ENCODE measurements around the gene CRNKL1.

CRNKL1 gene

GRCh38 chr20:20094410-20094809 lies 42.1 kb upstream of the CRNKL1 start:
- H3K27me3 ChIP-seq (ENCODE audit: control insufficient read depth, insufficient read depth, low read length): no peaks in the 10 kb centered on the region
- no peak overlapping the region for H2AFZ ChIP-seq
- H3K4me1 ChIP-seq: no peaks in the 10 kb centered on the region
- no peak for TF ChIP-seq CTCF (IDR thresholded peaks at IDR 0.05)
- no peak overlapping the region for H3K27ac ChIP-seq
- H3K36me3 ChIP-seq (ENCODE audit: control insufficient read depth, insufficient read depth, low read length): no peaks in the 10 kb centered on the region
- H3K9me3 ChIP-seq (ENCODE audit: control insufficient read depth, low read length): no peaks in the 10 kb centered on the region
- no peak overlapping the region for H3K9ac ChIP-seq
- H3K4me2 ChIP-seq (ENCODE audit: low read length): no peak overlapping the region
- H3K4me3 ChIP-seq (ENCODE audit: low read depth, low read length): no peak overlapping the region
- H3K79me2 ChIP-seq: no peaks in the 10 kb centered on the region

GRCh38 chr20:20092827-20093226 lies 40.6 kb upstream of the CRNKL1 start:
- Histone ChIP-seq H3K9me3 (ENCODE audit: control insufficient read depth, low read length) (no peaks in the 10 kb centered on the region), H2AFZ (no peak overlapping the region), H3K27me3 (ENCODE audit: control insufficient read depth, insufficient read depth, low read length) (no peaks in the 10 kb centered on the region), H3K4me3 (ENCODE audit: low read depth, low read length) (no peak overlapping the region), H3K79me2 (no peaks in the 10 kb centered on the region), H3K9ac (no peak overlapping the region), H3K4me1 (no peaks in the 10 kb centered on the region), H3K4me2 (ENCODE audit: low read length) (no peak overlapping the region), H3K27ac (no peak overlapping the region), H3K36me3 (ENCODE audit: control insufficient read depth, insufficient read depth, low read length) (no peaks in the 10 kb centered on the region)
- no peak for TF ChIP-seq CTCF (IDR thresholded peaks at IDR 0.05)

- Histone ChIP-seq H3K4me2 (ENCODE audit: low read length) (no peak overlapping the region), H3K27ac (no peak overlapping the region), H3K4me3 (ENCODE audit: low read depth, low read length) (no peak overlapping the region), H3K79me2 (no peaks in the 10 kb centered on the region), H3K9me3 (ENCODE audit: control insufficient read depth, low read length) (no peaks in the 10 kb centered on the region), H3K9ac (no peak overlapping the region), H3K27me3 (ENCODE audit: control insufficient read depth, insufficient read depth, low read length) (no peaks in the 10 kb centered on the region), H2AFZ (no peak overlapping the region), H3K36me3 (ENCODE audit: control insufficient read depth, insufficient read depth, low read length) (no peaks in the 10 kb centered on the region), H3K4me1 (no peaks in the 10 kb centered on the region)
- no peak for TF ChIP-seq CTCF (IDR thresholded peaks at IDR 0.05)
Observed at GRCh38 chr20:20089939-20090338, 37.7 kb upstream of the CRNKL1 start.

GRCh38 chr20:20089018-20089417 lies 36.8 kb upstream of the CRNKL1 start:
- H3K9me3 ChIP-seq (ENCODE audit: control insufficient read depth, low read length): no peaks in the 10 kb centered on the region
- H3K79me2 ChIP-seq: no peaks in the 10 kb centered on the region
- H2AFZ ChIP-seq: no peak overlapping the region
- no peaks in the 10 kb centered on the region for H3K4me1 ChIP-seq
- no peaks in the 10 kb centered on the region for H3K36me3 ChIP-seq (ENCODE audit: control insufficient read depth, insufficient read depth, low read length)
- H3K4me3 ChIP-seq (ENCODE audit: low read depth, low read length): no peak overlapping the region
- TF ChIP-seq CTCF (IDR thresholded peaks at IDR 0.05): no peak
- no peak overlapping the region for H3K27ac ChIP-seq
- no peak overlapping the region for H3K4me2 ChIP-seq (ENCODE audit: low read length)
- no peaks in the 10 kb centered on the region for H3K27me3 ChIP-seq (ENCODE audit: control insufficient read depth, insufficient read depth, low read length)
- no peak overlapping the region for H3K9ac ChIP-seq

- TF ChIP-seq CTCF (IDR thresholded peaks at IDR 0.05): no peak
Observed at GRCh38 chr20:20085812-20086211, 33.5 kb upstream of the CRNKL1 start.

More at GRCh38 chr20:20085812-20086211, 33.5 kb upstream of the CRNKL1 start:
- Histone ChIP-seq H3K4me1 (no peaks in the 10 kb centered on the region), H3K36me3 (ENCODE audit: control insufficient read depth, insufficient read depth, low read length) (no peaks in the 10 kb centered on the region), H3K4me3 (ENCODE audit: low read depth, low read length) (no peak overlapping the region), H2AFZ (no peak overlapping the region), H3K9ac (no peak overlapping the region), H3K27ac (no peak overlapping the region), H3K27me3 (ENCODE audit: control insufficient read depth, insufficient read depth, low read length) (no peaks in the 10 kb centered on the region), H3K9me3 (ENCODE audit: control insufficient read depth, low read length) (no peaks in the 10 kb centered on the region), H3K79me2 (no peaks in the 10 kb centered on the region), H3K4me2 (ENCODE audit: low read length) (no peak overlapping the region)
